ENCODE data around the gene LIPA.

- TF ChIP-seq POLR2A (IDR thresholded peaks at IDR 0.05; ENCODE audit: low read depth, low read length) (no peak), POLR2AphosphoS5 (IDR thresholded peaks at IDR 0.05; ENCODE audit: low read depth, low read length) (no peak), TAF1 (IDR thresholded peaks at IDR 0.05; ENCODE audit: low read depth, low read length) (no peak), POU2F2 (IDR thresholded peaks at IDR 0.05; ENCODE audit: low read depth, low read length) (no peak), PAX5 (IDR thresholded peaks at IDR 0.05; ENCODE audit: insufficient read depth, low read length, severe bottlenecking) (no peak)
These were observed 16.3 kb downstream of the LIPA start for GRCh38 chr10:89235073-89235798.
